CD4-positive, alpha-beta memory T cell (primary cell): Measurements from ENCODE around the gene KMT2B. TPM values are rescaled to one million over a fixed set of nuclear protein-coding genes. Genes with fewer than 3 reads are reported as not detected.

ENCODE experiments used
- CTCF ChIA-PET: fragments of 350-600 bp; sonication (Branson Sonifier 250); formaldehyde crosslinking; loops from one replicate; lab custom pipeline; 2021; ENCODE audit warnings: inconsistent platforms; ENCODE audit not compliant: partially characterized antibody; lab: Charles Lee
- POLR2A ChIA-PET: fragments of 350-600 bp; sonication (Branson Sonifier 250); formaldehyde crosslinking; loops from one replicate; lab custom pipeline; 2021; ENCODE audit not compliant: partially characterized antibody; lab: Charles Lee
- DNase-seq, 5 donors: peaks; one replicate each; pipeline versions ENCODE4 v3.0.0 to v3.0.0-alpha.2; 2020 to 2022; ENCODE audit warnings: mixed read lengths in 1 of 5
- H3K27ac ChIP-seq: one replicate; pipeline ENCODE4 v1.7.0; 2013; ENCODE audit warnings: low read depth, low read length
- H3K27me3 ChIP-seq: 2 replicates; pipeline ENCODE4 v1.7.0; 2013; ENCODE audit warnings: mild to moderate bottlenecking, low read length, moderate library complexity; ENCODE audit not compliant: insufficient read depth
- H3K36me3 ChIP-seq: 2 replicates; pipeline ENCODE4 v1.7.0; 2013; ENCODE audit warnings: mild to moderate bottlenecking, low read length, moderate library complexity; ENCODE audit not compliant: insufficient read depth
- H3K4me1 ChIP-seq: 2 replicates; pipeline ENCODE4 v1.7.0; 2013; ENCODE audit warnings: mild to moderate bottlenecking, low read length, moderate library complexity; ENCODE audit not compliant: insufficient read depth
- H3K4me3 ChIP-seq, 2 donors: one replicate each; pipeline ENCODE4 v1.7.0; 2013; ENCODE audit warnings: low read length in 2 of 2, mild to moderate bottlenecking in 1 of 2
- H3K9me3 ChIP-seq, 2 donors: one replicate each; pipeline ENCODE4 v1.7.0; 2013; ENCODE audit warnings: low read length in 2 of 2, control low read depth in 1 of 2; ENCODE audit not compliant: control insufficient read depth in 1 of 2
- H3K27ac Mint-ChIP-seq, 7 donors: one replicate each; pipeline ENCODE4 v1.8.0; 2020 to 2021; ENCODE audit warnings: mixed read lengths in 7 of 7, mild to moderate bottlenecking in 6 of 7, inconsistent platforms in 3 of 7, moderate library complexity in 3 of 7
- H3K27me3 Mint-ChIP-seq, 2 donors: one replicate each; pipeline ENCODE4 v1.8.0; 2020 to 2021; ENCODE audit warnings: mixed read lengths in 2 of 2
- H3K36me3 Mint-ChIP-seq, 2 donors: one replicate each; pipeline ENCODE4 v1.8.0; 2020 to 2021; ENCODE audit warnings: mixed read lengths in 2 of 2, inconsistent platforms in 1 of 2, mild to moderate bottlenecking in 1 of 2
- H3K4me1 Mint-ChIP-seq, 4 donors: one replicate each; pipeline ENCODE4 v1.8.0; 2020 to 2021; ENCODE audit warnings: mixed read lengths in 4 of 4, mild to moderate bottlenecking in 1 of 4
- H3K4me3 Mint-ChIP-seq, 8 donors: one replicate each; pipeline ENCODE4 v1.8.0; 2020 to 2021; ENCODE audit warnings: mixed read lengths in 8 of 8, mild to moderate bottlenecking in 7 of 8, moderate library complexity in 6 of 8, inconsistent platforms in 3 of 8
- H3K9me3 Mint-ChIP-seq, 8 donors: one replicate each; pipeline ENCODE4 v1.8.0; 2020 to 2021; ENCODE audit warnings: mixed read lengths in 8 of 8, mild to moderate bottlenecking in 5 of 8, inconsistent platforms in 3 of 8, moderate library complexity in 1 of 8
- intact Hi-C: fragments of 100-400 bp; cut with micrococcal nuclease; formaldehyde crosslinking; loops from one replicate; pipeline ENCODE4 v1.15.1; 2023
- polyA plus RNA-seq, 2 donors: library from polyadenylated mRNA; unstranded; fragments of 300-500 nt; fragmentation: Illumina TruSeq; gene quantifications; one replicate each; pipeline ENCODE4 v1.2.3, GENCODE V29; 2021
- total RNA-seq, 2 experiments: library from RNA; stranded (reverse); gene quantifications; one replicate each; pipeline ENCODE4 v1.2.3, GENCODE V29; 2021

The KMT2B gene
- total and polyA plus RNA-seq, 4 experiments from 2014 or later: 2.8 to 84.3 (median 83.4) TPM; not detected in 1

DNA sequence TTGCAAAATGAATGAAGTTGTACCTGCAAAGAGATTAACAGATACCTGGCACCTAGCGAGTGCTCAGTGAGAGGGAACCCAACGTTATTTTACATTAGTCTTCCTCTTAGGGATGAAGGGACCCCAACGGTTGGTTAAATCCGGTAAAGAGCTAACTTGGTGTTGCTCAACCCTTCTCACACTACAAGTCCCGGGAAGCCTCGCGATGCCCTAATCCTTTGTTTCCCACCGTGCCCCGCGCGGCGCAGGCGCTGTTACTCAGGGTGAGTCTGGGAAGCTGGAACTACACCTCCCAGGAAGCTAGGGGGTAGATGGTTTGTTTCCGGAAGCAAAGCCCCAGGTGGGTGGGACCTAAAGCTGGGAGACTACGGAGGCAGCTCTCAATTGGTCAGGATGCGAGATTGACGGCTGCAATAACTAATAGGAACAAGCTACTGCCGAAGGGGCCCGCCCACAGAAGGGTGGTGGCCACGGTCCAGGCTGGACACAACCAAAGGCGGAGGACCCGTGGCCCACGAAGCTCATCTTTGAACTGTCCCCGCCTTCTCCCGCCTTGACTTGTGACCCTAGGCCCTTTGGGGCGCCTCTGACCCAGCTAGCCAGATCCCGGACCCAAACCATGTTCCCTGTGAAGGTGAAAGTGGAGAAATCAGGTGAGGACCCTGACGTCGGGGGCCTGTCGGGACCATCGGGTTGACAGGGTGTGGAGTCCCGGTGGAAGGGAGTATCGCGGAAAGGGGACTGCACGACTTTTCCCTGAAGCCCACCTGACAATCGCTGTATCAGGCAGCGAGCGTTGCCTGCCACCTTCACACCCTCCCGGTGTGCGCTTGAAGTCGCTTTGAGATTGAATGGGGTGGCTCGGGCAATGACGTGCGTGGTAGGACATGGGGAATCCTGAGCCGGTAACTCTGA, 30.6 kb downstream of the KMT2B start, which contains the start of gene LIN37:
Gene LIN37, plus strand, starts transcription at position 471 of the 915 bp plus-strand sequence. Its CDS starts 149 bp downstream, at position 620.
- Histone ChIP-seq H3K36me3 (peaks cover 12% of the 10 kb centered on the region), H3K4me3 (peak within 1 kb of the TSS; percentile 63 to 93), H3K9me3 (no peaks in the 10 kb centered on the region), H3K27me3 (no peaks in the 10 kb centered on the region), H3K27ac (peak within 1 kb of the TSS; percentile 82), H3K4me1 (peaks cover 42% of the 10 kb centered on the region)
- H3K27ac Mint-ChIP-seq: peak within 1 kb of the TSS; percentile 88 to 98 (median 97)
- peak within 1 kb of the TSS; percentile 97 to 99 (median 98) for H3K4me3 Mint-ChIP-seq
- CTCF ChIA-PET: interaction anchor here (0.7 to 2.8 kb wide), 9 partner anchors 9 to 207 kb away, joined by 3 to 11 read pairs (median 3); partner anchors contain the start of genes COX6B1, HAUS5 and HSPB6
- no peaks in the 10 kb centered on the region for H3K9me3 Mint-ChIP-seq
- intact Hi-C loops: loop anchor here (1.0 to 10.0 kb wide), 6 partner anchors 10 to 1626 kb away; partner anchors contain the start of genes ARHGAP33, PROSER3, SCGB2B2 and ZNF302
- H3K36me3 Mint-ChIP-seq: peaks cover 0 to 28% of the 10 kb centered on the region in 2 donors
- H3K27me3 Mint-ChIP-seq: no peaks in the 10 kb centered on the region
- peak; percentile 98 to 100 (median 99) for DNase-seq
- POLR2A ChIA-PET: interaction anchor here (0.7 to 4.5 kb wide), 16 partner anchors 9 to 467 kb away, joined by 3 to 30 read pairs (median 4); partner anchors contain the start of genes COX6B1, HSPB6, KMT2B and PROSER3
- H3K4me1 Mint-ChIP-seq: peaks cover 25 to 49% (median 39%) of the 10 kb centered on the region in 4 donors

DNA sequence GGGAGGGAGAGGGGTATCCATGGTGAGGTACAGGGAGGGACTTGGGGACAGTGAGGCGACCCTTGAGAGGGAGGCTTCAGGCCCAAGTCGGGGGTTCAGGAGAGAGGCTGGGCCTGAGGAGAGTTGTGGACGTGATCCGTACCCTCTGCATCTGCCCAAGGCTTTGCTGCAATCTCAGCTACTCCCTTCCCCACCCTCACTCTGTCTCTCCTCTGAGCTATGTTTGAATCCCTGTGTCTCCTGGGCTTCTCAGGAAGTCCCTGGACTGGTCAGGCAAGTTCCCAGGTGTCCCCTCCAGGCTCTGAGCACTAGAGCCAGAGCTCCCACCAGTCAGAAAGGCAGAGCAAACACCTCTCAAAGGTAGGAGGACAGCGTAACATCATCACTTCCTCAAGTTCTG, 32.4 kb downstream of the KMT2B start:
- Mint-ChIP-seq H3K4me1 (peaks cover 22 to 39% (median 31%) of the 10 kb centered on the region in 4 donors), H3K36me3 (peaks cover 6 to 30% of the 10 kb centered on the region in 2 donors), H3K9me3 (no peaks in the 10 kb centered on the region), H3K27ac (peak overlapping the region in 2 of 7 donors; percentile 55 to 81), H3K4me3 (peak overlapping the region in 6 of 8 donors; percentile 17 to 69 (median 48)), H3K27me3 (no peaks in the 10 kb centered on the region)
- no peaks in the 10 kb centered on the region for H3K9me3 ChIP-seq
- peaks cover 23% of the 10 kb centered on the region for H3K36me3 ChIP-seq
- no peak overlapping the region for H3K27ac ChIP-seq
- H3K4me1 ChIP-seq: peaks cover 32% of the 10 kb centered on the region
- intact Hi-C loops: no loop called here
- ChIA-PET POLR2A (interaction anchor here (4.5 kb wide), 1 partner anchor 12 kb away, joined by 30 read pairs; no protein-coding TSS in a partner anchor), CTCF (interaction anchor here (2.8 kb wide), 1 partner anchor 13 kb away, joined by 11 read pairs; no protein-coding TSS in a partner anchor)
- no peak for DNase-seq
- no peaks in the 10 kb centered on the region for H3K27me3 ChIP-seq
- H3K4me3 ChIP-seq: no peak overlapping the region

DNA sequence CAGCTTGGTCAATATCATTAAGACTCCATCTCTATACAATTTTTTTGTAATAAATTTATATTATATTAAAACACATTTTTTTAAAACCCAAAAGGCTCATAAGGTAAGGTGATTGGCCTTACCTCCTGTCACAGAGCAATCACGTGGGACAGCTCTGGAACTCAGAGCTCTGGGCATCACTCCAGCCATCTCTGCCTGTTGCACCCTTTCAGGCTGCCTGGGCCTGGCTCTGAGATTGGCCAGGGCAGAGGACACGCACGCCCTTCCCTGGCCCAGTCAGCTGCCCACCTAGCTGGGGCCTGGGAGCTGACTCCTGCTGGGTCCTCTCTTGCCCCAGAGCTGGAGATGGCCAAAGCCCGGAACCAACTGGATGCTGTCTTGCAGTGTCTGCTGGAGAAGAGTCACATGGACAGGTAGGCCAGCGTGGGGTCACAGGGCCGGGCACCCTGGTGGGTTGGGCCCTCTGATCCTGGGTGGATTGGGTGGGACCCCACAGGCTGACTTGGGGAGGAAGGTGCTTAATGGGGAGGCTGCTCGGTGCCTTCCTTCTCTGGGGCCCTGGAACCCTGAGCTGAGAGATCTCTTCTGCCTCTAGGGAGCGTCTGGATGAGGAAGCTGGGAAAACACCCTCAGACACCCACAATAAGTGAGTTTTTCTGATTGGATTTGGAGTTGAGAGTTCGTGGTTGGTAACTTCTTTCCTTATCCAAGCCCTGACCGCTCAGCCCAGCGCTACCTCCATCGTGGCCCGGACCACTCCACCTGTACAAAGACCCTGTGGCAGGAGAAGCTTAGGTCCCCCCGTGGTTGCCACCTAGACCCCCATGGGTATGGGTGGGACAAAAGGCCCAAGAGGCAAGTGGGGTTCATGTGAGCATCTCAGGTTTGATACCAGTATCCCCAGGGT, 34.3 kb downstream of the KMT2B start:
- ChIA-PET CTCF (no interaction called here), POLR2A (interaction anchor here (1.0 to 1.6 kb wide), 4 partner anchors 8 to 12 kb away, joined by 4 to 6 read pairs (median 4); partner anchors contain the start of gene IGFLR1)
- Mint-ChIP-seq H3K4me1 (peaks cover 19 to 33% (median 25%) of the 10 kb centered on the region in 4 donors), H3K36me3 (peaks cover 6 to 24% of the 10 kb centered on the region in 2 donors), H3K27me3 (no peaks in the 10 kb centered on the region), H3K9me3 (no peaks in the 10 kb centered on the region), H3K4me3 (no peak overlapping the region), H3K27ac (no peak overlapping the region)
- no peaks in the 10 kb centered on the region for H3K9me3 ChIP-seq
- no peak overlapping the region for H3K4me3 ChIP-seq
- no peak overlapping the region for H3K27ac ChIP-seq
- peaks cover 32% of the 10 kb centered on the region for H3K4me1 ChIP-seq
- no peaks in the 10 kb centered on the region for H3K27me3 ChIP-seq
- no peak for DNase-seq
- intact Hi-C loops: no loop called here
- peaks cover 23% of the 10 kb centered on the region for H3K36me3 ChIP-seq

DNA sequence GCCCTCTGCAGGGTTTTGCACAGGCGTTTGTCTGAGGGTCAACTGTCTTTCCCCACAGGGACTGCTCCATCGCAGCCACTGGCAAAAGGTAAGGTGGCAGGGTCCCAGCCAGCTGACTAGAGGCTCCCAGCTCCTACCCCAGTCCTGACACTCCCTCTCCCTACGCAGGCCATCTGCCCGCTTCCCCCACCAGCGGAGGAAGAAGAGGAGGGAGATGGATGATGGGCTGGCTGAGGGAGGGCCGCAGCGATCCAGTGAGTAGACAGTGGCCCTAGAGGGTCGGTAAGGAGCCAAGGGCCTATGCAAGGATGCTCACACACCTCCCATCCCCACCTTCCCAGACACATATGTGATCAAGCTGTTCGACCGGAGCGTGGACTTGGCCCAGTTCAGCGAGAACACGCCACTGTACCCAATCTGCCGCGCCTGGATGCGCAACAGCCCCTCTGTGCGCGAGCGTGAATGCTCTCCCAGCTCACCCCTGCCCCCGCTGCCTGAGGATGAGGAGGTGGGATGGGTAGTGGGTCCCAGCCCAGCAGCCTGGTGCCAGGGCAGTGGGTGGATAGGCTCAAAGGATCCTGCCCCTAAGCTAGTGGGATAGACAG, 35.0 kb downstream of the KMT2B start:
- Histone ChIP-seq H3K27ac (no peak overlapping the region), H3K4me3 (no peak overlapping the region), H3K9me3 (no peaks in the 10 kb centered on the region), H3K36me3 (peaks cover 23% of the 10 kb centered on the region), H3K4me1 (peaks cover 32% of the 10 kb centered on the region), H3K27me3 (no peaks in the 10 kb centered on the region)
- Mint-ChIP-seq H3K36me3 (peaks cover 6 to 26% of the 10 kb centered on the region in 2 donors), H3K27me3 (peaks cover 0 to 1% of the 10 kb centered on the region in 2 donors), H3K9me3 (peaks cover 0 to under 1% (median 0%) of the 10 kb centered on the region in 8 donors), H3K27ac (no peak overlapping the region), H3K4me3 (peak overlapping the region in 1 of 8 donors; percentile 20), H3K4me1 (peaks cover 20 to 38% (median 27%) of the 10 kb centered on the region in 4 donors)
- intact Hi-C loops: no loop called here
- ChIA-PET CTCF (no interaction called here), POLR2A (interaction anchor here (1.0 to 1.6 kb wide), 4 partner anchors 8 to 12 kb away, joined by 3 to 6 read pairs (median 4); partner anchors contain the start of gene IGFLR1)
- DNase-seq: no peak

DNA sequence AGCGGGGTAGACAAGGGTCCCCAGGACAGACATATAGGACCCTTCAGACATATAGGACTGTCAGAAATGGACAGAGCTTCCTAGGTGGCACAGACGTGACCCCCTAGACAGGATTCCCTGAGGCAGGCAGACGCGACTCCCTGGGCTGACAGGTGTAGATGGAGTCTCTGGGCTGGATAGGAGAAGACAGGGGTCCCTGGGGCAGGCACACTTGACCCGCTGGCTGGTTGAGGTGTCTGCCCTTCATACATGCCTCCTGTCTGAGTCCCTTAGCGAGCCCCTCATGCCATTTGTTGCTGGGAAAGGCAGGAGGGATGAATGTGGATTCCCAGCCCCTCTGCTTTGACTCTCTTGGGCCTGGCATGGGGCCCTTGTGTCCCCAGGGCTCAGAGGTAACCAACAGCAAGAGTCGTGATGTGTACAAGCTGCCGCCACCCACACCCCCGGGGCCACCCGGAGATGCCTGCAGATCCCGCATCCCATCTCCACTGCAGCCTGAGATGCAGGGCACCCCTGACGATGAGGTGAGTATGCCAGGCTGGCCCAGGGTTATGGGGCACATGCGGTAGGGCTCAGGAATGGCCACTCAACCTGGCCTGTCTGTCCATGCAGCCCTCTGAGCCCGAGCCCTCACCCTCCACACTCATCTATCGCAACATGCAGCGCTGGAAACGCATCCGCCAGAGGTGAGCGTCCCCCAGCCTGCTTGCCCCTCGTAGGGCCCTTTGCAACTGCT, 36.0 kb downstream of the KMT2B start:
- no peak for DNase-seq
- peaks cover 6 to 22% of the 10 kb centered on the region in 2 donors for H3K36me3 Mint-ChIP-seq
- peak overlapping the region in 2 of 8 donors; percentile 10 to 15 for H3K4me3 Mint-ChIP-seq
- Histone ChIP-seq H3K27ac (no peak overlapping the region), H3K4me3 (no peak overlapping the region), H3K36me3 (peaks cover 23% of the 10 kb centered on the region), H3K27me3 (no peaks in the 10 kb centered on the region), H3K4me1 (peaks cover 34% of the 10 kb centered on the region), H3K9me3 (no peaks in the 10 kb centered on the region)
- ChIA-PET CTCF (no interaction called here), POLR2A (interaction anchor here (1.0 kb wide), 2 partner anchors 13 to 22 kb away, joined by 3 read pairs; no protein-coding TSS in a partner anchor)
- intact Hi-C loops: no loop called here
- peaks cover 14 to 35% (median 24%) of the 10 kb centered on the region in 4 donors for H3K4me1 Mint-ChIP-seq
- peaks cover 0 to 2% of the 10 kb centered on the region in 2 donors for H3K27me3 Mint-ChIP-seq
- H3K9me3 Mint-ChIP-seq: peaks cover 0 to 3% (median 0%) of the 10 kb centered on the region in 8 donors
- H3K27ac Mint-ChIP-seq: peak overlapping the region in 1 of 7 donors; percentile 56
